Measurements from ENCODE around the gene CDH23.

The CDH23 gene

DNA sequence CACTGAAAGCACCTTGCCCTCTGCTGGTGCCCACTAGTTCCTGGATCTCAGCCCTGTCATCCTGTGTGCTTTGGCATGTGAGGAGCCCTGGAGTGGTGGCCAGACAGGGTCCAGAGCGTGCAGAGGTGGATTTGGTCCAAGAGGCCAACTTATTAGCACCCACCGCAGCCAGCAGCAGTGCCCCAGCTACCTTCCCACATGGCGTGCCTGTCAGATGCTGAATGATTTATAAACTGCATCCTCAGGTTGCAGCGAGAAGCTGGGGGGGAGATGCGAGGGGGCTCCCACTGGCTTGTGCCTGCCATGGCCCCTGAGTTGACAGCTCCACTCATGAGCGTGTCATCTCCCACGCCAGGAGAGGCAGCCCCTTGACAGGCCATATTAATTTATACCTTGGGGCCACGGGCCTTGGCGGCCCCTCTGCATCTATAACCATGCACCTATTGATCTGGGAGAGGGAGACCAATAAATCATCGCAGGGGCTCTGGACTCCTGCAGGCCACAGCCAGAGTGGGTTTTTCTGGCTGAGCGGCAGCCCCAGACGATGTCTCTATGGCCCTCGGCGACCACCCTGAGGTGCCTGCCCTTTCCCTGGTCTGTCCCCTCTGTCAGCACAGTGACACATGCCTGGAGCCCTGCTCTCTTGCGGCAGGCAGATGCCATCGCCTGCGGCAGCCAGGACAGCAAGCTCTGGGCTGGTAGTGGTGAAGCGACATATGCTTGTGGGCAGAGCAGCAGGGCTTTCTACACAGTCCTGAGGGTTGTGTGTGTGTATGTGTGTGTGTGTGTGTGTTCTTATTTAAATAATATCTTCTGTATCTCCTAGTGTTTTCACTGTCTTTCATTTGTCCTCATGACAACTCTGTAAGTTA lies 120.8 kb downstream of the CDH23 start:
- Histone ChIP-seq H3K36me3 (ENCODE audit: control insufficient read depth in 1 of 2, insufficient read depth in 2 of 2, low read length in 2 of 2) (no peaks in the 10 kb centered on the region), H3K9me3 (ENCODE audit: control insufficient read depth in 1 of 2, low read length in 2 of 2) (no peaks in the 10 kb centered on the region), H3K4me1 (ENCODE audit: control insufficient read depth in 1 of 2, insufficient read depth in 2 of 2, low read length in 2 of 2) (no peaks in the 10 kb centered on the region), H3K27me3 (ENCODE audit: control insufficient read depth in 1 of 2, insufficient read depth in 2 of 2, low read length in 2 of 2) (no peaks in the 10 kb centered on the region), H3K27ac (ENCODE audit: low read depth, low read length) (no peak overlapping the region), H3K9ac (ENCODE audit: low read depth in 1 of 2, low read length in 2 of 2) (no peak overlapping the region), H3K4me3 (ENCODE audit: low read depth in 1 of 2, low read length in 2 of 2) (no peak overlapping the region)

DNA sequence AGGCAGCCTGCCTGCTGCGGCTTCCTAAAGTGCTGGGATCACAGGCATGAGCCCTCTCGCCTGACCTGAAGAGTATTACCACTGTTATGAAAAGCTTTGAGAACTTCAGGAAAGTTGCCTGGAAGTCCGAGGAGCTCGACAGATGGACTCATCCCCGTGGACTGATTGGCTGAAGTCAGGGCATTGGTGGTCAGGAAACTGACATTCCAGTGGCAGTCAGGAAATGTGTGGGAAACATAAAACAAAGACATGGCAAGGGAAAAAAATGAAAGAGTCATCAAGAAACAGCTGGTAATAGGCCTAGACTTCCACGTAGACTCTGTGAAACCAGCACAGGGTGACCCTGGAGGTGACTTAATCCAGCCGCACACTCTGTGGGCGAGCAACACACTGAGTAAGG lies 123.3 kb downstream of the CDH23 start:
- no peak overlapping the region for H3K4me3 ChIP-seq (ENCODE audit: low read depth in 1 of 2, low read length in 2 of 2)
- H3K9me3 ChIP-seq (ENCODE audit: control insufficient read depth in 1 of 2, low read length in 2 of 2), result no peaks in the 10 kb centered on the region
- no peak overlapping the region for H3K9ac ChIP-seq (ENCODE audit: low read depth in 1 of 2, low read length in 2 of 2)
- H3K36me3 ChIP-seq (ENCODE audit: control insufficient read depth in 1 of 2, insufficient read depth in 2 of 2, low read length in 2 of 2), result no peaks in the 10 kb centered on the region
- H3K27me3 ChIP-seq (ENCODE audit: control insufficient read depth in 1 of 2, insufficient read depth in 2 of 2, low read length in 2 of 2), result no peaks in the 10 kb centered on the region
- H3K27ac ChIP-seq (ENCODE audit: low read depth, low read length), result no peak overlapping the region
- no peaks in the 10 kb centered on the region for H3K4me1 ChIP-seq (ENCODE audit: control insufficient read depth in 1 of 2, insufficient read depth in 2 of 2, low read length in 2 of 2)

- Histone ChIP-seq H3K4me3 (ENCODE audit: low read depth in 1 of 2, low read length in 2 of 2) (no peak overlapping the region), H3K4me1 (ENCODE audit: control insufficient read depth in 1 of 2, insufficient read depth in 2 of 2, low read length in 2 of 2) (no peaks in the 10 kb centered on the region), H3K27me3 (ENCODE audit: control insufficient read depth in 1 of 2, insufficient read depth in 2 of 2, low read length in 2 of 2) (no peaks in the 10 kb centered on the region), H3K36me3 (ENCODE audit: control insufficient read depth in 1 of 2, insufficient read depth in 2 of 2, low read length in 2 of 2) (no peaks in the 10 kb centered on the region), H3K9ac (ENCODE audit: low read depth in 1 of 2, low read length in 2 of 2) (no peak overlapping the region), H3K9me3 (ENCODE audit: control insufficient read depth in 1 of 2, low read length in 2 of 2) (no peaks in the 10 kb centered on the region), H3K27ac (ENCODE audit: low read depth, low read length) (no peak overlapping the region)
Observed at GRCh38 chr10:71521504-71522441, 125.1 kb downstream of the CDH23 start.

DNA sequence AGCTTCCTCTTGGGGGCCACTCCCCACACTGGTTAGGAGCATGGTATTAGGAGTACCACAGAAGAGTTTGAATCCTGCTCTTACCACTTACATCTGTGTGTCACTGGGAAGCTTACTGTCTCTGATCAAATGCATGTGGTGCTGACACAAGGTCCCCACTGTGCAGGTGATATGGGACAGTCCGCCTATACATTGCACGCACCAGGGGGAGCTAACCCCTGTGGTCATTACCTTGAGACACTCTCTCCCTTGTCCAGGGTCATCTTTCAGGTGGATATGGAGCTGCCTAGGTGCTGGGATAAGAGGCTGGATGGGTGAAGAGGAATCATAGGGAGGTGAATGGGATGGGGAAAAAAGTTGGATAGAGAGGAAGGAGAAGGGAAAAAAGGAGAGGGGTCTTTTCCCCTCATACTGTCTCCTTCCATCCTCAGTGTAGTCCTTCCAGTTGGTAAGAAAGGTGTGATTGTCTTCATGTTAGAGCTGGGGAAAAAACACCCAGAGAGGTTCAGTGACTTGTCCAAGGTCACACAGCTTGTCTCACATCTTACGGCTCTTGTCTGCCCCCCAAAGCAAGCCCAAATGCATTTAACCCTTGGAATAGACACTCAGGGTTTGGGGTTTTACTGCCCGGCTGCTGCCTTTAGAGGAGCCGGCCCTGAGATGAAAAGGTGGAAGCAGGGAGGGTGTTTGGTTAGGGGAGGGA lies 125.9 kb downstream of the CDH23 start:
- Histone ChIP-seq H3K4me3 (ENCODE audit: low read depth in 1 of 2, low read length in 2 of 2) (no peak overlapping the region), H3K4me1 (ENCODE audit: control insufficient read depth in 1 of 2, insufficient read depth in 2 of 2, low read length in 2 of 2) (no peaks in the 10 kb centered on the region), H3K9ac (ENCODE audit: low read depth in 1 of 2, low read length in 2 of 2) (no peak overlapping the region), H3K9me3 (ENCODE audit: control insufficient read depth in 1 of 2, low read length in 2 of 2) (no peaks in the 10 kb centered on the region), H3K27ac (ENCODE audit: low read depth, low read length) (no peak overlapping the region), H3K27me3 (ENCODE audit: control insufficient read depth in 1 of 2, insufficient read depth in 2 of 2, low read length in 2 of 2) (no peaks in the 10 kb centered on the region), H3K36me3 (ENCODE audit: control insufficient read depth in 1 of 2, insufficient read depth in 2 of 2, low read length in 2 of 2) (no peaks in the 10 kb centered on the region)

- H3K4me1 ChIP-seq (ENCODE audit: control insufficient read depth in 1 of 2, insufficient read depth in 2 of 2, low read length in 2 of 2), result no peaks in the 10 kb centered on the region
- no peaks in the 10 kb centered on the region for H3K36me3 ChIP-seq (ENCODE audit: control insufficient read depth in 1 of 2, insufficient read depth in 2 of 2, low read length in 2 of 2)
- H3K9ac ChIP-seq (ENCODE audit: low read depth in 1 of 2, low read length in 2 of 2), result no peak overlapping the region
- no peak overlapping the region for H3K4me3 ChIP-seq (ENCODE audit: low read depth in 1 of 2, low read length in 2 of 2)
- H3K9me3 ChIP-seq (ENCODE audit: control insufficient read depth in 1 of 2, low read length in 2 of 2), result no peaks in the 10 kb centered on the region
- H3K27ac ChIP-seq (ENCODE audit: low read depth, low read length), result no peak overlapping the region
- no peaks in the 10 kb centered on the region for H3K27me3 ChIP-seq (ENCODE audit: control insufficient read depth in 1 of 2, insufficient read depth in 2 of 2, low read length in 2 of 2)
Observed at GRCh38 chr10:71523756-71524155, 127.0 kb downstream of the CDH23 start.

- no peaks in the 10 kb centered on the region for H3K27me3 ChIP-seq (ENCODE audit: control insufficient read depth in 1 of 2, insufficient read depth in 2 of 2, low read length in 2 of 2)
- no peak overlapping the region for H3K9ac ChIP-seq (ENCODE audit: low read depth in 1 of 2, low read length in 2 of 2)
- H3K9me3 ChIP-seq (ENCODE audit: control insufficient read depth in 1 of 2, low read length in 2 of 2), result no peaks in the 10 kb centered on the region
- H3K4me3 ChIP-seq (ENCODE audit: low read depth in 1 of 2, low read length in 2 of 2), result no peak overlapping the region
- no peak overlapping the region for H3K27ac ChIP-seq (ENCODE audit: low read depth, low read length)
- no peaks in the 10 kb centered on the region for H3K4me1 ChIP-seq (ENCODE audit: control insufficient read depth in 1 of 2, insufficient read depth in 2 of 2, low read length in 2 of 2)
- no peaks in the 10 kb centered on the region for H3K36me3 ChIP-seq (ENCODE audit: control insufficient read depth in 1 of 2, insufficient read depth in 2 of 2, low read length in 2 of 2)
Observed at GRCh38 chr10:71525092-71525491, 128.4 kb downstream of the CDH23 start.

GRCh38 chr10:71525721-71526120 lies 129.0 kb downstream of the CDH23 start:
- Histone ChIP-seq H3K4me1 (ENCODE audit: control insufficient read depth in 1 of 2, insufficient read depth in 2 of 2, low read length in 2 of 2) (no peaks in the 10 kb centered on the region), H3K9ac (ENCODE audit: low read depth in 1 of 2, low read length in 2 of 2) (no peak overlapping the region), H3K27me3 (ENCODE audit: control insufficient read depth in 1 of 2, insufficient read depth in 2 of 2, low read length in 2 of 2) (no peaks in the 10 kb centered on the region), H3K9me3 (ENCODE audit: control insufficient read depth in 1 of 2, low read length in 2 of 2) (no peaks in the 10 kb centered on the region), H3K27ac (ENCODE audit: low read depth, low read length) (no peak overlapping the region), H3K36me3 (ENCODE audit: control insufficient read depth in 1 of 2, insufficient read depth in 2 of 2, low read length in 2 of 2) (no peaks in the 10 kb centered on the region), H3K4me3 (ENCODE audit: low read depth in 1 of 2, low read length in 2 of 2) (no peak overlapping the region)

DNA sequence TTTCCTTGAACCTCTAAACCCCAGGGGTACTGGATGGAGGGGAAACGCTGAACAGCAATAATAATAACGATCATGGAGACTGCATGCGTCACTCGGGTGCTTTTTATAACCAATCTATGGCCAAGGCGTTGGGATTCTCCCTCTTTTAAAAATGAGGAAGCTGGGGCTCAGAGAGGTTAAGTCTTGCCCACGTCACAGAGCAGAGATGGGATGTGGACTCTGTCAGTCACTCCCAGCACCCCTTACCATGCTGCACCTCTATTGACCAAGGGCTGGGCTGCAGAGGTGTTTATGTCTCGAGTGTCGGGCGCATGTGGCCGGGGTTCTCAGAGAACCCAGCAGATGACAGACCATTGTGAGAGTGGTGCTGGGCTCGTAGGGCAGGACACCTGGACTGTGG lies 129.9 kb downstream of the CDH23 start:
- Histone ChIP-seq H3K27me3 (ENCODE audit: control insufficient read depth in 1 of 2, insufficient read depth in 2 of 2, low read length in 2 of 2) (no peaks in the 10 kb centered on the region), H3K4me3 (ENCODE audit: low read depth in 1 of 2, low read length in 2 of 2) (no peak overlapping the region), H3K9ac (ENCODE audit: low read depth in 1 of 2, low read length in 2 of 2) (no peak overlapping the region), H3K27ac (ENCODE audit: low read depth, low read length) (no peak overlapping the region), H3K36me3 (ENCODE audit: control insufficient read depth in 1 of 2, insufficient read depth in 2 of 2, low read length in 2 of 2) (no peaks in the 10 kb centered on the region), H3K9me3 (ENCODE audit: control insufficient read depth in 1 of 2, low read length in 2 of 2) (no peaks in the 10 kb centered on the region), H3K4me1 (ENCODE audit: control insufficient read depth in 1 of 2, insufficient read depth in 2 of 2, low read length in 2 of 2) (no peaks in the 10 kb centered on the region)

DNA sequence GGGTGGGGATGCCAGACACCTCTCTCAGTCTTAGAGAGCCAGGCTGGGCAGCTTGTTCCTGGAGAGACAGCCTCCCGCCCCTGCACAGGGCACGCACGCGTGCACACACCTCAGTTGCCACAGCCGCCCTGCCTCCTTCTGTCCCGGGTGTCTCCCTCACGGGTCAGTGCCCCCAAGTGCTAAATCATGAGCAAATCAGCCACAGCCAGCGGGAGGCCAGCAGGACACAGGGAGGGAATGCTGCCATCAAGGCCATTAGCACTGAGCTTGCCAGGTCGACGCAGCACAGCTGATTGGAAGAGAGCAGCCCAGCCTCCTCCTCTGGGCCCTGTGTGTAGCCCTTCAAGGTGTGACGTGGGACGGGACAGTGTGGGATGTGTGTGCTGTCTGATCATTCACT lies 130.4 kb downstream of the CDH23 start:
- Histone ChIP-seq H3K36me3 (ENCODE audit: control insufficient read depth in 1 of 2, insufficient read depth in 2 of 2, low read length in 2 of 2) (no peaks in the 10 kb centered on the region), H3K9ac (ENCODE audit: low read depth in 1 of 2, low read length in 2 of 2) (no peak overlapping the region), H3K9me3 (ENCODE audit: control insufficient read depth in 1 of 2, low read length in 2 of 2) (no peaks in the 10 kb centered on the region), H3K27me3 (ENCODE audit: control insufficient read depth in 1 of 2, insufficient read depth in 2 of 2, low read length in 2 of 2) (no peaks in the 10 kb centered on the region), H3K4me1 (ENCODE audit: control insufficient read depth in 1 of 2, insufficient read depth in 2 of 2, low read length in 2 of 2) (no peaks in the 10 kb centered on the region), H3K27ac (ENCODE audit: low read depth, low read length) (no peak overlapping the region), H3K4me3 (ENCODE audit: low read depth in 1 of 2, low read length in 2 of 2) (no peak overlapping the region)
